Erythroblast (primary cell): Measurements from ENCODE around the gene DNER.

ENCODE experiments used
- DNase-seq, 2 experiments: peaks; one replicate each; lab custom pipeline; 2025; lab: John Stamatoyannopoulos, UW
- GATA1 ChIP-seq: IDR thresholded peaks from 2 replicates; pipeline ENCODE4 v1.6.1; 2011; ENCODE audit warnings: low read depth, mild to moderate bottlenecking, control low read depth, low read length, moderate library complexity
- POLR2A ChIP-seq: IDR thresholded peaks from 2 replicates; pipeline ENCODE4 v1.6.1; 2011; ENCODE audit warnings: mild to moderate bottlenecking, low read length

The DNER gene

DNA sequence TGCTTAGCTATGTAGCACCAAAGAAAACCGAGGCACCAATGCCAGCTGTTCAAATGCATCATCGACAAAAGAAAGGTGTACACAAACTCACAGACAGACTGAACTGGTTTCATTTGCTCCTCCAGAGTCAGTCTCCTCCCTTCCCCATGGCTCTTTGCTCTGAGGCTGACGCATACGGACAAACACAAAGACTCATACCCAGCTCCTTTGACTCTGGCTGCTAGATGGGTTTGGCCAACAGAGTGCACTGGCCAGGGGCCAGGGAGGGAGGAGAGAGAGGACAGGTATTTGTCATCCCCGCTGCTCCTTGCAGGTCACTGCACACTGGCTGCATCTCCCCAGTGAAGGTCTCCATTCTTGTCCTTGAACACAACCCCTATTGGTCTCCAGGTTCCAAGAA lies 40.7 kb downstream of the DNER start:
- no peak for DNase-seq
- no peak for TF ChIP-seq GATA1
- no peak for TF ChIP-seq POLR2A

DNA sequence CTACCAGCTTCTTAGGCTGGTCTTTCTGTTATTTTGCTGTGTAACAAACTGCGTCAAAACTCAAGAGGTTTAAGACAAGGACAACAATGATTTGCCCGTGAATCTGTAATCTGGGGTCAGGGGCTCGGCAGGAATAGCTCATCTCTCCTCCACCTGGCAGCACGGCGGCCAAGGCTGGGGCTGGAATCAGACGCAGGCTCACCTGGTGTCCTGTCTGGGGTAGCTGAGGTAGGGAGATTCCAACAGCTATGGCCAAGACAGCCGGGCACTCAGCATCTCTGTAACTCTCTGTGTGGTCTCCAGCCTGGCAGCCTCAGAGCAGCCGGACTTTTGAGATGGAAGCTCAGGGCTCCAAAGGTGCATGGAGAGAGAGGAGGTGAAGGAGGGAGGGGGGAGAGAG lies 42.3 kb downstream of the DNER start:
- TF ChIP-seq POLR2A (no peak), GATA1 (no peak)

DNA sequence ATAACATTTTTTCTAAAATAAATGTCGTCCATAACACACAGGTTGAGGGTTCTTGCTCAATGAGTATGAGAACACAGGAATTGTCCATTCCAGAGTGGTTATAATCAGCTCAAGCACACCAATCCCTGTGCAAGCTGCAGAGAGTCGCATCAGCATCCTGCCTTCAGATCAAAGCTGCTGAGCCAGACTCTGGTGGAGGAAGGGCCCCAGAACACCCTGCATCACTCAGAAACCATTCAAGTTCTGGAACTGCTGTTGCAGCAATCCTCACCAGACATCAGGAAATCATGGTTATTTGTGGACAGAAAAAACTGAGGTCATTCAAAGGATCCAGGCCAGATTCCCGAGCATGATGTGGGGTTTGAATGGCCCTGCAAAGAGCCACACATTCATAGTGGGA lies 44.5 kb downstream of the DNER start:
- DNase-seq, result no peak
- TF ChIP-seq POLR2A (no peak), GATA1 (no peak)

More for the DNA sequence above, 42.3 kb downstream of the DNER start:
- no peak for DNase-seq

DNA sequence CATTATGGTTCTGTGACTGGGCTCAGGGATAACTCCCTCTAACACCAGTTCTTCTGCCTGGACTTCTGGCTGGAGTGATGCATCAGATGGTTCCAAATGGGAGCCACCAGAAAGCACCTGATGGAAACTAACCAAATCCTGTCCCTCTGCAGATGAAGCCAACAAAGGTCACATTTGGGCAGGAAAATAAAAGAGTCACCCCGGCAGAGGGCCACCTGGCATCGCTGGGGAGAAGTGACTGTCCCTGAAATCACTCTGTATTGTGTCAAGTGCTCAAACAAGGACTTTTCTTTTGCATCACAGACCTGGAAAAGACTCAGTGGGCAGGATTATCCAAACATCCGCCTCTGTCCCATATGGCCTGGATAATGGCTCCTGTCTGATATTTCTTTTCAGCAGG lies 47.5 kb downstream of the DNER start:
- no peak for TF ChIP-seq POLR2A
- DNase-seq, result no peak

DNA sequence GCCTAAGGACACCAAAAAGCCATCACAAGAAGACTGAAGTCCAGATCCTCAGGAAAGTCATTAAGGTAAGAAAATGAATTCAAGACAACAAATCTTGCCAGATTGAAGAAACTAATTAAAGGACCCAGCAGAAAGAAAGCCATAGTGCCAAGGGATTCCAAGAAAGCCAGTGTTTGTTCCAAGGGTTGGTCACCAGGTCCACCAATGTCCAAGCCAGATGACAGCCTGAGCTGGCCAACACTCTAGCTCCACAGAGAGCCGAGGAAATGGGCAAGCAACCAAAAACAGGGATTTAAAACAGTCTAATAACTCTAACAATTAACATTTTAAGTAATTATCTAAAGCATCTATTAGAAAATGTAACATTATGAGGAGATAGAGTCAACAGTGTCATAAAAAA lies 49.2 kb downstream of the DNER start:
- no peak for DNase-seq
- no peak for TF ChIP-seq GATA1
- TF ChIP-seq POLR2A, result no peak

- DNase-seq, result no peak
Observed at GRCh38 chr2:229661478-229661877, 52.9 kb downstream of the DNER start.

DNA sequence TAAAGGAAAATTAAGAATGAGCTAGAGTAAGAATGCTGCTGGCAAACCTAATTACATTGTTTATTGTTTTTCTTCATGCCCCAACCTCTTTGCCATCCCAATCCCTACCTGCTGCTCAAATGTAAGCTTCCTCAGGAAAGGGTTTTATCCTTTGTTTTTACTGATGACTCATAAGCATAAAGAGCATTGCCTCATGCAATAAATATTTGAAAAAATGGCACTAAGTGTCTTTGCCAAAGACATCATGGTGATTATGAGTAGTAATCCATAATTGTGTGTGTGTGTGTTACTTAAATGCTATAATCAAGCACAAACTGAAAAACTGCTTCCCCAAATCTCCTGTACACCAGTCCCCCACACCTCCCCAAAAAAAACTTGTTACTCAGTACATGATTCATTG lies 53.4 kb downstream of the DNER start:
- no peak for TF ChIP-seq GATA1
- TF ChIP-seq POLR2A, result no peak
- no peak for DNase-seq

More at GRCh38 chr2:229661478-229661877, 52.9 kb downstream of the DNER start:
- TF ChIP-seq POLR2A, result no peak
- TF ChIP-seq GATA1, result no peak

DNA sequence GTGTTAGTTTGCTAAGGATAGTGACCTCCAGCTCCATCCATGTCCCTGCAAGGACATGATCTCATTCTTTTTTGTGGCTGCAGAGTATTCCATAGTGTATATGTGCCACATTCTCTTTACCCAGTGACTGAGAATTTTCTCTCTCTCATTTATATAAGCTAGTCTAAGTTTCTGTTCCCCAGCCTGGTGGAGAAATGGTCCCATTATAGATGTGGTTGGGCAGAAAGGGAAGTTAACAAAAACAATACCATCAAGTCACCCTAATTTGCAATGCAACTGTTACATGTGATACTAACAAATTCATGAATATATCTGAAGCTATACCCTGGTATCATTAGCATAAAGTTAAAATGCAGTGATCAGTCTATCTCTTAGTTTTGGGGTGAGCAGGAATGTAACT lies 54.0 kb downstream of the DNER start:
- DNase-seq, result no peak
- no peak for TF ChIP-seq POLR2A
- TF ChIP-seq GATA1, result no peak

GRCh38 chr2:229658004-229658403 lies 56.4 kb downstream of the DNER start:
- no peak for DNase-seq
- TF ChIP-seq POLR2A (no peak), GATA1 (no peak)

- TF ChIP-seq GATA1, result no peak
- TF ChIP-seq POLR2A, result no peak
Observed at GRCh38 chr2:229654437-229654836, 59.9 kb downstream of the DNER start.

DNA sequence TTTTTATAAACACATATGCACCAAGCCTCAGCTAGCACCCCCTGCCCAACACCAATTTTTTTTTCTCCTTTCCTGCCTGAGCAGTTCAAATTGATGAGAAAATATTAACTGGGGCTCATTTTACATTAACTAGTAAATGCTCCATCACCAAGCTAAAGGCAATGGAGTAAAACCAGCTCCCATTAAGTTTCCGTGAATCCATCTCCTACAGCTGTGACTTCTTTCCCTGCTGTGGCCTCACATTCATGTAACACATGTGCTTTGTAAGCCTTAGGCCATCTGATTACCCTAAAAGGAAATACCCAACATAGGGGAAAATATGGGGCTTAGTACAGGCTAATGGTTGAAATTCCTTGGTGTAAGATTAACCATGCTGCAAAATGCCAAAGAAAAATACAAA lies 60.8 kb downstream of the DNER start:
- DNase-seq, result no peak
- TF ChIP-seq GATA1, result no peak

More at GRCh38 chr2:229654437-229654836, 59.9 kb downstream of the DNER start:
- DNase-seq, result no peak

GRCh38 chr2:229652796-229653195 lies 61.6 kb downstream of the DNER start:
- DNase-seq, result no peak
- TF ChIP-seq GATA1 (no peak), POLR2A (no peak)

DNA sequence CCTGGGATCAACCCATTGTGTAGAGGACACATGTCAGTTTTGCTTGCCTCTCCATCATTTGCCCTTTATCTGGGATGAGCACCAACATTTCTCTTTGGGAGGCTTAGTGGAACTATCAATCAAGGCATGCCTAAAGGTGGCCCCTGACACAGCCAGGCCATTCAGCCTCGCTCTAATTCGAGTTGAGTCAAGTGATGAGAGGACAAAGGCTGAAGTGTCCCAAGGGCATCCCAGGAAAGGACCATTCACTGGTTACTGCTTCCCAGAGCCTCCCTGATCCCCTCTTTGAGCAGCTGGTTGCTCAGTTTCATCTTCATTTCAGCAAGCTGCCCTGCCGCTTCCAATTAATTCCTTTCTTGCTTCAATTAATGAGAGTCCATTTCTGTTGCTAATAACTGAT lies 63.5 kb downstream of the DNER start:
- TF ChIP-seq GATA1 (no peak), POLR2A (no peak)
- DNase-seq, result no peak

- no peak for DNase-seq
- no peak for TF ChIP-seq POLR2A
- no peak for TF ChIP-seq GATA1
Observed at GRCh38 chr2:229650059-229650458, 64.3 kb downstream of the DNER start.

DNA sequence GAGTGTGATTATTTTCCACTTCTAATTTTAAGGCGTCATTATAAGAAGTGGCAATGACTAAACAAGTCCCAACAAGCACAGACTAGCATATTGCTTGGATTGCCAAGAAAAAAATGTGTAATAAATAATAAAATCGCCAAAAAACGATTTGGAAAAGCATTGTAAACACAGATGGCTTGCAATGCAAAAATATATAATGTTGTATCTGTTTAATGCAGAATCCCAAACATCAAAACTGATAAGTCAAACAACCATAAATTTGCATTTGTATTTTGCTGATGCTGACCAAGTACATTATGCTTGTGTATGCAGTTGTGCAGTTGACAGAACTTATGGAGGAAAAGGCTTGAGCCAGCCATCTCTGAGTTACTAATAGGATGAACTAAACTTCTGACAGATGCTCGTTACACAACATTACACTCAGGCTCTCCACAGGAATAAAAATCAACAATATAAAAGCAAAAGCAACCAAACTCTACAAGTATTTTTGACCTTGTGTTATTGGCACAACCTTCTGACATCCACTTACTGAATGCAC lies 68.1 kb downstream of the DNER start:
- TF ChIP-seq POLR2A (no peak), GATA1 (no peak)
- no peak for DNase-seq
